ENCODE data around the gene PTPRS.

DNA sequence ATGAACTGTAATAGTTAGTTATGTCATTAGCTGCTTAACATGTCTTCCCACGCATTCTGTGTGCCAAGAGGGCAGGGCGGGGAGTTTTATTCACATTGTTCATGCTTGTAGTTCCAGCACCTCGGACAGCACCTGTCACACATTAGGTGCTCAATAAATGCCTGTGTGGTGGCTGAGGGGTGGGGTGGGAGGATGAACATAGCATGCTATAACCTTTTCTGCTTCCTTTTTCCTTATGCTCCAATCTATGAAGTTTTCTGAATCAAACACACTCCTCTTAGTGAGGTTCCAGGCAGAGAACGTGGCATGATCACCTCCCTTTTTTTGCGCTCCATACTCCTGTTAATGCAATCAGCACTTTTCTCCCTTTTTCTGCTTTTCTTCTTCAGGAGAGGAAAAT is 15.8 kb upstream of the PTPRS start:
- no peak for TF ChIP-seq YY1 (IDR thresholded peaks at IDR 0.05; ENCODE audit: insufficient read depth, insufficient read length)
- TF ChIP-seq SUZ12 (IDR thresholded peaks at IDR 0.05; ENCODE audit: extremely low read depth, insufficient read depth, insufficient read length): no peak
